Fibroblast of lung (primary cell): ENCODE measurements around the gene PHC2. TPM values are rescaled to one million over a fixed set of nuclear protein-coding genes. Genes with fewer than 3 reads are reported as not detected.

Experiments
- DNase-seq, 2 donors: peaks; one replicate each; pipeline versions ENCODE4 v3.0.0 to v3.0.0-alpha.2; 2010; ENCODE audit warnings: low read depth in 2 of 2
- H2AFZ ChIP-seq: 2 replicates; pipeline ENCODE4 v1.5.1; 2012; ENCODE audit warnings: low read length, control low read depth, inconsistent platforms
- H3K27ac ChIP-seq: 2 replicates; pipeline ENCODE4 v1.5.1; 2011; ENCODE audit warnings: low read length, control low read depth; ENCODE audit not compliant: insufficient read depth
- H3K27me3 ChIP-seq: 2 replicates; pipeline ENCODE4 v1.5.1; 2011; ENCODE audit warnings: mild to moderate bottlenecking, low read length; ENCODE audit not compliant: control insufficient read depth, insufficient read depth
- H3K36me3 ChIP-seq: 2 replicates; pipeline ENCODE4 v1.5.1; 2011; ENCODE audit warnings: low read length; ENCODE audit not compliant: control insufficient read depth, insufficient read depth
- H3K4me1 ChIP-seq: 2 replicates; pipeline ENCODE4 v1.5.1; 2011; ENCODE audit warnings: low read length; ENCODE audit not compliant: control insufficient read depth, insufficient read depth; ENCODE audit errors: extremely low read depth
- H3K4me2 ChIP-seq: 2 replicates; pipeline ENCODE4 v1.5.1; 2011; ENCODE audit warnings: low read length, control low read depth; ENCODE audit not compliant: insufficient read depth; ENCODE audit errors: extremely low read depth
- H3K4me3 ChIP-seq, 4 experiments: fragments of 200-600 bp in 1 of 4; sonication (generic) in 1 of 4; replicated peaks in 1 of 4; 2 replicates each; pipeline ENCODE4 v1.5.1; 2011 to 2016; ENCODE audit warnings: low read length in 4 of 4, low read depth in 3 of 4, mild to moderate bottlenecking in 3 of 4, control low read depth in 2 of 4, inconsistent platforms in 1 of 4, mixed read lengths in 1 of 4; ENCODE audit not compliant: insufficient read depth in 1 of 4; ENCODE audit errors: control extremely low read depth in 1 of 4
- H3K79me2 ChIP-seq: 2 replicates; pipeline ENCODE4 v1.5.1; 2012; ENCODE audit warnings: mild to moderate bottlenecking, low read length, inconsistent platforms; ENCODE audit not compliant: control insufficient read depth, insufficient read depth
- H3K9ac ChIP-seq: 2 replicates; pipeline ENCODE4 v1.5.1; 2011; ENCODE audit warnings: mild to moderate bottlenecking, low read length, control low read depth; ENCODE audit not compliant: insufficient read depth
- H3K9me3 ChIP-seq: 2 replicates; pipeline ENCODE4 v1.5.1; 2012; ENCODE audit warnings: low read depth, low read length; ENCODE audit not compliant: control insufficient read depth, insufficient read depth
- H4K20me1 ChIP-seq: 2 replicates; pipeline ENCODE4 v1.5.1; 2011; ENCODE audit warnings: low read length; ENCODE audit not compliant: control insufficient read depth, insufficient read depth; ENCODE audit errors: extremely low read depth
- CTCF ChIP-seq, 2 donors: IDR thresholded peaks in 1 of 2; conservative IDR thresholded peaks in 1 of 2; 1 replicate in 1 of 2; 2 replicates in 1 of 2; pipeline ENCODE4 v1.5.1; 2011 to 2012; ENCODE audit warnings: low read length in 2 of 2, control low read depth in 1 of 2, inconsistent platforms in 1 of 2, low read depth in 1 of 2, mild to moderate bottlenecking in 1 of 2
- EZH2 ChIP-seq: IDR thresholded peaks from 2 replicates; pipeline ENCODE4 v1.5.1; 2012; ENCODE audit warnings: low read length, control low read depth, mild to moderate bottlenecking; ENCODE audit errors: missing control alignments
- polyA plus RNA-seq, 2 donors: library from polyadenylated mRNA; depleted of rRNA in 1 of 2; stranded (reverse) in 1 of 2; unstranded in 1 of 2; fragments of >200 nt; gene quantifications; 2 replicates each; pipeline ENCODE4 v1.2.1, GENCODE V29; 2011 to 2012; ENCODE audit warnings: missing spikeins in 1 of 2
- total RNA-seq: library from RNA; depleted of rRNA; stranded (reverse); fragments of >200 nt; gene quantifications from 2 replicates; pipeline ENCODE4 v1.2.1, GENCODE V29; 2014

Gene PHC2
- total and polyA plus RNA-seq, 2 donors (not counting 1 experiment from before 2014, with no cell fraction given), result 62.6 to 75.8 TPM

- no peak overlapping the region for H3K4me3 ChIP-seq
- H3K4me2 ChIP-seq, result no peak overlapping the region
- H3K36me3 ChIP-seq, result peaks cover 29% of the 10 kb centered on the region
- H4K20me1 ChIP-seq, result no peaks in the 10 kb centered on the region
- no peak overlapping the region for H3K9ac ChIP-seq
- H3K27me3 ChIP-seq, result no peaks in the 10 kb centered on the region
- H2AFZ ChIP-seq, result no peak overlapping the region
- peaks cover 9% of the 10 kb centered on the region for H3K4me1 ChIP-seq
- TF ChIP-seq EZH2, result no peak
- TF ChIP-seq CTCF (conservative IDR thresholded peaks at IDR 0.05 in 1 of 2, IDR thresholded peaks at IDR 0.05 in 1 of 2; ENCODE audit: low read depth in 1 of 2, low read length in 2 of 2), result no peak
- no peak overlapping the region for H3K27ac ChIP-seq
- H3K79me2 ChIP-seq, result peaks cover 5% of the 10 kb centered on the region
- H3K9me3 ChIP-seq, result no peaks in the 10 kb centered on the region
- no peak for DNase-seq
These were observed 107.9 kb downstream of the PHC2 start for GRCh38 chr1:33322870-33323585.

GRCh38 chr1:33322109-33322508 lies 108.8 kb downstream of the PHC2 start:
- H3K27me3 ChIP-seq, result no peaks in the 10 kb centered on the region
- H3K9ac ChIP-seq, result no peak overlapping the region
- no peak for DNase-seq
- peaks cover 27% of the 10 kb centered on the region for H3K36me3 ChIP-seq
- H3K4me1 ChIP-seq, result peaks cover 3% of the 10 kb centered on the region
- H3K4me2 ChIP-seq, result no peak overlapping the region
- H4K20me1 ChIP-seq, result no peaks in the 10 kb centered on the region
- no peak overlapping the region for H3K27ac ChIP-seq
- no peak overlapping the region for H2AFZ ChIP-seq
- no peaks in the 10 kb centered on the region for H3K9me3 ChIP-seq
- TF ChIP-seq CTCF (conservative IDR thresholded peaks at IDR 0.05 in 1 of 2, IDR thresholded peaks at IDR 0.05 in 1 of 2; ENCODE audit: low read depth in 1 of 2, low read length in 2 of 2) (no peak), EZH2 (no peak)
- peaks cover 2% of the 10 kb centered on the region for H3K79me2 ChIP-seq
- H3K4me3 ChIP-seq, result no peak overlapping the region

GRCh38 chr1:33321178-33321577 lies 109.7 kb downstream of the PHC2 start:
- Histone ChIP-seq H3K4me3 (no peak overlapping the region), H3K4me2 (no peak overlapping the region), H3K9ac (no peak overlapping the region), H3K79me2 (no peaks in the 10 kb centered on the region), H4K20me1 (no peaks in the 10 kb centered on the region), H3K4me1 (no peaks in the 10 kb centered on the region), H3K27ac (no peak overlapping the region), H3K36me3 (peaks cover 24% of the 10 kb centered on the region), H3K9me3 (no peaks in the 10 kb centered on the region), H3K27me3 (no peaks in the 10 kb centered on the region), H2AFZ (no peak overlapping the region)
- no peak for DNase-seq
- TF ChIP-seq CTCF (conservative IDR thresholded peaks at IDR 0.05 in 1 of 2, IDR thresholded peaks at IDR 0.05 in 1 of 2; ENCODE audit: low read depth in 1 of 2, low read length in 2 of 2), result no peak
- no peak for TF ChIP-seq EZH2
